Thoracic aorta (tissue), 2 donors: ENCODE results near the gene SPECC1. TPM values are rescaled to one million over a fixed set of nuclear protein-coding genes. Genes with fewer than 3 reads are reported as not detected.
"Not testable (repeated sequence)": the region's sequence is repeated elsewhere in the genome, so short reads cannot be mapped to it uniquely, and the experiment has no call there.

Experiments
- ATAC-seq: fragments of 150-250 bp; one replicate; pipeline ENCODE4 v1.8.0; 2017; ENCODE audit warnings: low read depth; ENCODE audit not compliant: insufficient number of reproducible peaks, low FRiP score
- DNase-seq: peaks from one replicate; pipeline ENCODE4 v3.0.0-alpha.2; 2020; ENCODE audit warnings: low spot score
- H3K27ac ChIP-seq, 2 donors: fragments of 200-600 bp; sonication (generic); 1 replicate in 1 of 2; 2 replicates in 1 of 2; pipeline ENCODE4 v1.5.1; 2016; ENCODE audit warnings: mild to moderate bottlenecking in 2 of 2, moderate library complexity in 2 of 2
- H3K27me3 ChIP-seq: fragments of 200-600 bp; sonication (generic); replicated peaks from 2 replicates; pipeline ENCODE4 v1.6.0; 2016; ENCODE audit warnings: mild to moderate bottlenecking; ENCODE audit not compliant: insufficient read depth
- H3K36me3 ChIP-seq: fragments of 200-600 bp; sonication (generic); one replicate; pipeline ENCODE4 v1.5.1; 2016
- H3K4me1 ChIP-seq, 2 donors: fragments of 200-600 bp; sonication (generic); 1 replicate in 1 of 2; 2 replicates in 1 of 2; pipeline versions ENCODE4 v1.5.1 to v1.6.0; 2016; ENCODE audit warnings: low read depth in 2 of 2, mild to moderate bottlenecking in 1 of 2; ENCODE audit not compliant: control insufficient read depth in 1 of 2
- H3K4me3 ChIP-seq: fragments of 200-600 bp; sonication (generic); 2 replicates; pipeline ENCODE4 v1.5.1; 2016; ENCODE audit warnings: mild to moderate bottlenecking
- H3K9me3 ChIP-seq: fragments of 200-600 bp; sonication (generic); 2 replicates; pipeline ENCODE4 v1.5.1; 2016
- total RNA-seq, 2 donors: library from RNA; depleted of rRNA; stranded (reverse); fragments of >200 nt; gene quantifications; one replicate each; pipeline versions ENCODE4 v1.1.0 to v1.2.3, GENCODE V29; 2016
- TF ChIP-seq, protein P1 (sequence below): fragments of 200-600 bp; sonication (generic); IDR thresholded peaks from one replicate; pipeline ENCODE4 v1.5.1; 2019; ENCODE audit warnings: antibody characterized with exemption

The SPECC1 gene
- total RNA-seq, 2 donors from 2014 or later: 89.8 to 91.9 TPM

DNA sequence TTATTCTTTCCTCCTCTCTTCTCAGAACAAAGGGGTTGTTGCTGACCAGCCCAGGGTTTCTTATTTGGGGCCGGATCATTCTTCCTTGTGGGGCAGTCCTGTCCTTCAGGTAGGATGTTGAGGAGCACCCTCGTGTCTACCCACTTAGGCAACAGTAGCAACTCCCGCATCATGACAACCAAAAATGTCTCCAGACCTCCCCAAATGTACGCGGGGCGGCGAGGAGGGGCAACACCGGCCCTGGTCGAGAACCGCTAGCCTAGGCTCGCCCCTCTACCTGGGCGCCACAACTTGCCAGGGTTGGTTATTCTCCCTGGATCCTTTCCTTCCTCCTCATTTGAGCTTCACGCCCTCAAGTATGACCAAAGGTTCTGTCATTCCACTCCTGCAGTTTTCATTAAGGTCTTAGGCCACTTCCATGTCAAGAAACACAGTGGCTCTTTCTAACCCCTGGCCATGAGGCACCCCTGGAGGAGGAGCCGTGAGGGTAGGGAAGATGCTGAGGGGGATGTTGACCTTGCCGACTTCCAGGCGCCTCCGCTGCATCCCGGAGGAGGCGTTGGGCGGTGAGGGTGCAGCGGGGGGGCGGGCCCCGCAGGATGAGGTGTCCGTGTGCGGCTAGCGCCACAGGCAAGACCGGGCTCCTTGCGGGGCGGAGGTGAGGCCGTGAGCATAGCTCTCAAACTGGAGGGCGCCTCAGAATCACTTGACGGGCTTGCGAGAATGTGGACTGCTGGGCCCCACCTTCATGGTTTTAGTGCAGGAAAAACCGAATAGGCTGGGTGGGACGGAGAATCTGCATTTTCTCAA is 712 bp upstream of the SPECC1 start:
- DNase-seq (no peak), ATAC-seq (peak; percentile 55)
- Histone ChIP-seq H3K27me3 (no peaks in the 10 kb centered on the region), H3K4me1 (peaks cover 8 to 25% of the 10 kb centered on the region in 2 donors), H3K36me3 (no peaks in the 10 kb centered on the region), H3K4me3 (peak overlapping the region; percentile 80), H3K9me3 (no peaks in the 10 kb centered on the region), H3K27ac (peak overlapping the region; percentile 71)
- TF ChIP-seq, protein P1, sequence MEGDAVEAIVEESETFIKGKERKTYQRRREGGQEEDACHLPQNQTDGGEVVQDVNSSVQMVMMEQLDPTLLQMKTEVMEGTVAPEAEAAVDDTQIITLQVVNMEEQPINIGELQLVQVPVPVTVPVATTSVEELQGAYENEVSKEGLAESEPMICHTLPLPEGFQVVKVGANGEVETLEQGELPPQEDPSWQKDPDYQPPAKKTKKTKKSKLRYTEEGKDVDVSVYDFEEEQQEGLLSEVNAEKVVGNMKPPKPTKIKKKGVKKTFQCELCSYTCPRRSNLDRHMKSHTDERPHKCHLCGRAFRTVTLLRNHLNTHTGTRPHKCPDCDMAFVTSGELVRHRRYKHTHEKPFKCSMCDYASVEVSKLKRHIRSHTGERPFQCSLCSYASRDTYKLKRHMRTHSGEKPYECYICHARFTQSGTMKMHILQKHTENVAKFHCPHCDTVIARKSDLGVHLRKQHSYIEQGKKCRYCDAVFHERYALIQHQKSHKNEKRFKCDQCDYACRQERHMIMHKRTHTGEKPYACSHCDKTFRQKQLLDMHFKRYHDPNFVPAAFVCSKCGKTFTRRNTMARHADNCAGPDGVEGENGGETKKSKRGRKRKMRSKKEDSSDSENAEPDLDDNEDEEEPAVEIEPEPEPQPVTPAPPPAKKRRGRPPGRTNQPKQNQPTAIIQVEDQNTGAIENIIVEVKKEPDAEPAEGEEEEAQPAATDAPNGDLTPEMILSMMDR: no peak

DNA sequence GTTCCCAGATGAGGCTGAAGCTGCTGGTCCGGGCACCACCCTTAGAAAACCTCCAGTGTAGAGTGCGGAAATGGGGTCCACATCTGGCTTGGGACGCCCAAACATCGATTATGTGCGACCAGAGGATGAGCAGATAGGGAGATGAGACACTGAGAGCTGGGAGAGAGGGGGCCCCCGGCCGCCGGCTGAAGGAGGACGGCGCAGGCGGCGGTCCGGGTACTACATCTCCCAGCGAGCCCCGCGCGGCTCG is 182 bp upstream of the SPECC1 start:
- TF ChIP-seq, protein P1: no peak
- H3K9me3 ChIP-seq: no peaks in the 10 kb centered on the region
- H3K27ac ChIP-seq: peak overlapping the region; percentile 71
- no peaks in the 10 kb centered on the region for H3K27me3 ChIP-seq
- no peaks in the 10 kb centered on the region for H3K36me3 ChIP-seq
- ATAC-seq (peak; percentile 24), DNase-seq (no peak)
- peaks cover 8 to 25% of the 10 kb centered on the region in 2 donors for H3K4me1 ChIP-seq
- H3K4me3 ChIP-seq: peak overlapping the region; percentile 80

DNA sequence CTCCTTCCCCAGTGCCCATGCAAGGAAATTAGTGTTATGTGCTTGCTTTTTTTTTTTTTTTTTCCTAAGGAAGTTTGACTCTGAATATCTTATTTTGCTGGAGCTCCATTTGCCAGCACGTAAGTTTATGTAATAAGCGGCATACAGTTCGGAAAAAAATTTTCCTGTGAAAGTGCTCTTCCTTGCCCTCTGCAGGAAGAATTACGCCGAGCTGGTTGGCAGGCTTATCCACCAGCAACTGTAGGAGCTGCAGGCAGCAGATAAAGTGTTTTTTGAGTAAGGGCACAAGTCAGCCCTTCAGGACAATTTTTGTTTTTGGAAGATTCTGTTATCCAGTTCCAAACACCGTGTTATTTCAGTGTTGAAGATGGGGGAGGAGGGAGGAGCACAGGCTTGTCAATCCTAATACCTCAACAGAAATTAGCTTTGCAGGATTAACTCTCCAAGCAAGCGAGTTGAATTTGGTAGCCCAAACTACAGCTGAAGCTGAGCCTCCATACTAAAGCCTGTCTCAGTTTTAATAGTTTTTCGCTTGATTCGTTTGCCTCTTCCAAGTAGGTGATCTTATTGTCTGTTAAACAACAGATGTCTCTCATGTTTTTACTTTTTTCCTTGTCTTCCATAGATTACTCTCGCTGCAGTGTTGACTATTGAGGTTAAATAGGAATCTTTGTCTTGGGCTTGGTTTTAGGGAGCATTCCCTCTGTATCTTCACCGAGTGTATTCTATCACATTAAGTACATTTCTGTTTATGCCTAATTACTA is 1.1 kb downstream of the SPECC1 start:
- no peaks in the 10 kb centered on the region for H3K27me3 ChIP-seq
- TF ChIP-seq, protein P1: peak; percentile 56

DNA sequence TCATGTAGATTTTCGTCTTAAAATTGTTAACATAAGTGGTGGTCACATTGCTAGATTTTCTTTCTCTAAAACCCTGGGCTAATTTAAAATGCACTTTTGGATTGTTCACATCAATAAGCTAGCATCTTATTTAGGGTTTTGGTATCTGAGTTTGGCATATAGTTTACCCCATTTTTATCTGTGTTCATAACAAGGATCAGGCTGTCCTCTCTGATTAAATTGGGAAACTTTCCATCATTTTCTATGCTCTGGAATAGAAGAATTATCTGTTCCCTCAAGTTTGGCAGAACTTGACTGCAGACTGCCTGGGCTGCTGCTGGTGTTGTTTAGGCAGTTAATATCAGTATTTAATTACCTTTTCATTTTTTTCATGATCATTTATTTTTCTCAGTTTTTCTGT is 1.8 kb downstream of the SPECC1 start:
- Histone ChIP-seq H3K36me3 (no peaks in the 10 kb centered on the region), H3K4me1 (peaks cover 8 to 25% of the 10 kb centered on the region in 2 donors), H3K27ac (peak overlapping the region in 1 of 2 donors; percentile 71), H3K27me3 (no peaks in the 10 kb centered on the region), H3K4me3 (no peak overlapping the region), H3K9me3 (no peaks in the 10 kb centered on the region)
- ATAC-seq: no peak
- DNase-seq: no peak
- TF ChIP-seq, protein P1: no peak

More for the DNA sequence above, 1.1 kb downstream of the SPECC1 start:
- H3K4me3 ChIP-seq: peak overlapping the region; percentile 80
- H3K9me3 ChIP-seq: no peaks in the 10 kb centered on the region
- no peak for DNase-seq
- peak; percentile 44 for ATAC-seq
- peaks cover 8 to 25% of the 10 kb centered on the region in 2 donors for H3K4me1 ChIP-seq
- H3K36me3 ChIP-seq: no peaks in the 10 kb centered on the region
- H3K27ac ChIP-seq: peak overlapping the region; percentile 71

DNA sequence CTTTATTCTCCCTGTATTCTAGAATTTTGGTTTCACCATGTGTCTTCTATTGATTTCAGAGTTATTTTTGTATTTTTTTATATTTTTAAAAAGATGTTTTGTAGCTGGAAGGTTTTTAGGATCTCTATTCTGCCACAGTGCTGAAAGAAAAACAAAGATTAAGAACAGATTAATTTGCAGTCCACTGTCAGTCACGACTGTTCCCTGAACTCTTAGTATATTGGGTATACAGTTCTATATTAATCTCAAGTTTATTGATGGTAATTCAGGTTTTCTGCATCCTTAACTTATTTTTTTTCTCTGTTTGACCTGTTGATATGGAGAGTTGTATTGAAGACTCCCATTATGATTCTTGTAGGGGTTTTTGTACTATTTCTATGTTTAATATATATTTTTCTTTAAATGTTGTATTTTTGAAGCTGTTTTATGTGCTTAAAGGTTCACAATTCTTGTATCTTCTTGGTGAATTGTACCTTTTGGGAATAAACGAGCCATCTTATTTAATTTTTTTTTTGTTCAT is 2.9 kb downstream of the SPECC1 start:
- H3K27ac ChIP-seq: no peak overlapping the region
- H3K4me1 ChIP-seq: peaks cover 8 to 25% of the 10 kb centered on the region in 2 donors
- H3K27me3 ChIP-seq: no peaks in the 10 kb centered on the region
- no peaks in the 10 kb centered on the region for H3K36me3 ChIP-seq
- ATAC-seq: no peak
- no peak for DNase-seq
- TF ChIP-seq, protein P1: no peak
- H3K9me3 ChIP-seq: no peaks in the 10 kb centered on the region
- no peak overlapping the region for H3K4me3 ChIP-seq

DNA sequence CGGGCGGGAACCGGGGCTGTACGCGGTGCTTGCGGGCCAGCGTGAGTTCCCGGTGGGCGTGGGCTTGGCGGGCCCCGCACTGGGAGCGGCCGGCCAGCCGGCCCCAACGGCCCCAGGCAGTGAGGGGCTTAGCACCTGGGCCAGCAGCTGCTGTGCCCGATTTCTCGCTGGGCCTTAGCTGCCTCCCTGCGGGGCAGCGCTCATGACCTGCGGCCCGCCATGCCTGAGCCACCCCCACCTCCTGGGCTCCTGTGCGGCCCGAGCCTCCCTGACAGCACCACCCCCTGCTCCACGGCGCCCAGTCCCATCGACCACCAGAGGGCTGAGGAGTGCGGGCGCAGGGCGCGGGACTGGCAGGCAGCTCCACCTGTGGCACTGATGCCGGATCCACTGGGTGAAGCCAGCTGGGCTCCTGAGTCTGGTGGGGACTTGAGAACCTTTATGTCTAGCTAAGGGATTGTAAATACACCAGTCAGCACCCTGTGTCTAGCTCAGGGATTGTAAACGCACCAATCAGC is 7.4 kb downstream of the SPECC1 start:
- not testable (repeated sequence) for H3K4me1 ChIP-seq, ATAC-seq, H3K27ac ChIP-seq, H3K4me3 ChIP-seq, H3K27me3 ChIP-seq, DNase-seq, H3K9me3 ChIP-seq, H3K36me3 ChIP-seq
